Hematopoietic multipotent progenitor cell treated with erythropoietin and hydrocortisone succinate and interleukin-3 and kit ligand, for 17 days (in vitro differentiated cells): ENCODE measurements around the gene MKLN1.

Experiments
- DNase-seq: peaks from one replicate; pipeline ENCODE4 v3.0.0-alpha.2; 2015; ENCODE audit warnings: low spot score

The MKLN1 gene

DNA sequence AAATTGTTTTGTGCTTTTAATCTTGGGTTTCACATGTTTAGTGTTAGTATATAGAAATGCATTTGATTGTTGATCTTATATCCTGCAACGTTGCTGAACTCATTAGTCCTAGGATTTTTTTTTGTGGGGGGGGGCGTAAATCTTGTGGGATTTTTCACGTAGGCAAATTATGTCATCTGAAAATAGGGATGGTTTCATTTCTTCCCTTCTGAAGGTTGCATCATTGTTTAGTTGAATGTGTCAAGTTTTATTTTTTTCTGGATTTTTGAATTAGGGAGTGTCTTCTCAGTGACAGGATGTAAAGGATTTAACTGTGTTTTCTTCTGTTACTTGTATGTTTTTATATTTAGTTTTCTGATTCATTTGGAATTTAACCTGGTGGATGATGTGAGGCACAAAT, 26.7 kb downstream of the MKLN1 start:
- DNase-seq = no peak

DNA sequence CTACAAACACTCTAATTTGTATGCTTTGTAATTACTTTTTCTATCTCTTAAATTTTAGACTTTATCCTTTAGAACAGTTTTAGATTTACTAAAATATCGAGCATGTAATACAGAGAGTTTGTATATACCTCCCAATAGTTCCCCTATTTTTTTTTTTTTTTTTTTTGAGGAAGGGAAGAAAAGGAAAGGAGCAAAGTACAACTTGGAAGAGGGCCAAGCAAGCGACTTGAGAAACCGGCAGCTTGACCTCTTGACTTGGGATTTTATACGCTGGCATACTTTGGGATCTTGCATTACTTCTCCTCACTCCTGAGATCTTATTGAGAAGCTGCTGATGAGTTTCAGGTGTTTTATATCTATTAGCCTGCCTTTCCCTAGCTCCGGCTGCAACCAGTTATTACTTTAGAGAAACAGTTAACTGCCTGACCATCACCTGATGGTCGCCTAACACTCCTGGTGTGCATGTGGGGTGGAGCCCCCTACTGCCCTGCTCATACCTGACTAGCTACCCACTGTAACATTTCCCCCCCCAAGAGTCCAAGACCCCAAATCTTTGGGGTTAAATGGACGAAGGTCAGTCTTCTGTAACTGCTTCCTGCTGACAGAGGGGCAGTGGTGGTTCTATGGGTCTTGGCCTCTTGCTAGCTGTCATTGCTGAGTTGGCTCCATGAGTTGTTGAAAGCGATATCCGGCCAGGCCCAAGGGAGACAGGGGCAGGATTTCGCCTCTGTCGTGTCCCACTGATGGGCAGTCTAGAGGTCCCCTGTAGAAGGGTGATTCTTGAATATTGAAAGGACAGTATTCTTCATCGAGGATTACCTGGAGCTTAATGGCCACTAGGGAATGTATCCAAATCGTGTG, 28.5 kb downstream of the MKLN1 start:
- DNase-seq = peak; percentile 13

DNA sequence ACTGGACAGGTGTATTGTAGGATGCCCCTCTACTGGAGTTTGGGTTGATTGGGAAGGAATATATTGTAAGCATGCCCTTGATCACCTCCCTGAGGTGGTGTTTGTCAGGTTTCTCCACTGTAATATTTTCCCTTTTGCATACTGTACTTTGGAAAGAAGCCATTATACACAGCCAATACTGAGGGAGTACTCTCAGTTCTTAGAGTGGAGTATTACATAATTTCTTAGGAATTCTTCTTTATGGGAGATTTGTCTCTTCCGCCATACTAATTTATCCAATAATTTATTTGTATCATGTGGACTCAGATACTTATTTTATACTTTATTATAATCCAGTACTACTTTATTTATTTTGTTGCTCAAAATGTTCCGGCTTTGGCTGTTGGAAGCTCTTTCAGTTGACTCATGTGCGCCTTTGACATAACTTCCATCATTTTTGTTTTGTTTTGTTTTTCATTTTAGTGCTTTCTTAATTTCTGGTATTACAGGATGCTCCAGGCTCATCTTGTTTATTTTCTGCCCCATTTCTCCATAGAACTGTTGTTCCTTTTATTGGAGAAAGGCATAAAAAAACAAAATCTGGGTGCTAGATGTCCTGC, 29.7 kb downstream of the MKLN1 start:
- no peak for DNase-seq

DNA sequence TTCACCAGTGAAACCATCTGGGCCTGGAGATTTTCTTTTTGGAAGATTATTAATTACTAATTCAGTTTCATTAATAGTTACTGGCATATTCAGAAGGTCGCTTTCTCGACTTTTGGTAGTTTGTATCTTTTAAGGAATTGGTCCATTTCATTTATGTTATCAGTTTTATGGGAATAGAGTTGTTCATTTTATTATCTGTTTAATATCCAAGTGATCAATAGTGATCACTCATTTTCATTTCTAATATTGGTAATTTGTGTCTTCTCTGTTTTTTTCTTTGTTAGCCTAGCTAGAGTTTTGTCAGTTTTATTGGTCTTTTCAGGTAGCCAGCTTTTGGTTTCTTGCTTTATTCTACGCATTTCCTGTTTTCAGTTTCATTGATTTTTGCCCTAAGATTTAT, 31.0 kb downstream of the MKLN1 start:
- DNase-seq = no peak

- DNase-seq = no peak
Measured at GRCh38 chr7:131359136-131359776, 31.6 kb downstream of the MKLN1 start.

DNA sequence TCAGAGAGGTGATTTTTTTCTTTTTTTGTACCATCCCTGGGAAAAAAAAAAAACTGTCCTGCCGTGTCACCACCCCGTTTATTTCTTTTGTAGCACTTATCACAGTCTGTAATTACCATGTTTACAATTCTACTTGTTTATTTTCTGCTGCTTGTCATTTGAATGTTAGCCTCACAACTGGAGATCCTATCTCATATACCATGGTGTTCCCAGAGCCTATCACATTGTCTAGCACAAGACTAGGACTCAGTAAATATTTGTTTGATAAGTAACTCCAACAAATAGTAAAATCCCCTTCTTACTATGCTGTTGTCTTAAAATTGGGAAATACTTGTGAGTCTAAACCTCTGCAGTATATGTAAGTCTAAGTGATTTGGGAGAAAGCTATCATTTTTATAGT, 36.0 kb downstream of the MKLN1 start:
- DNase-seq = no peak

- DNase-seq = no peak
Measured at GRCh38 chr7:131364767-131365344, 37.2 kb downstream of the MKLN1 start.

- DNase-seq = no peak
Measured at GRCh38 chr7:131365838-131366237, 38.2 kb downstream of the MKLN1 start.

DNA sequence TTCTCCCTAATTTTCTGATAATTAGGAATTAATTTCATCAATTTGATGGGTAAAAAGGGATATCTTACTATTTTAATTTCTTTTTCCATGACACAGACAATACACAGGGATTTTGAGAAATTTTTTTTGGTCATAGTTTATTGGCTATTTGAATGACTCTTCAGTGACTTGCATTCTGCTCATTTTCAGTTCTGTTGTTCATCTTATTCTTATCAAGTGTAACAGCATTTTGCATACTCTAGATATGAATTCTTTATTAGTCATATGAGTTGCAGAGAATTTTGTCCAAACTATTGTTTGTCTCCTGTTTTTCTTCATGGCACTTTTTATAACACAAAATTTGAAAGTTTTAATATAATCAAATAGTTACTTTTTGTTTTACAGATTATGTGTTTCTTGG, 41.7 kb downstream of the MKLN1 start:
- DNase-seq = no peak

DNA sequence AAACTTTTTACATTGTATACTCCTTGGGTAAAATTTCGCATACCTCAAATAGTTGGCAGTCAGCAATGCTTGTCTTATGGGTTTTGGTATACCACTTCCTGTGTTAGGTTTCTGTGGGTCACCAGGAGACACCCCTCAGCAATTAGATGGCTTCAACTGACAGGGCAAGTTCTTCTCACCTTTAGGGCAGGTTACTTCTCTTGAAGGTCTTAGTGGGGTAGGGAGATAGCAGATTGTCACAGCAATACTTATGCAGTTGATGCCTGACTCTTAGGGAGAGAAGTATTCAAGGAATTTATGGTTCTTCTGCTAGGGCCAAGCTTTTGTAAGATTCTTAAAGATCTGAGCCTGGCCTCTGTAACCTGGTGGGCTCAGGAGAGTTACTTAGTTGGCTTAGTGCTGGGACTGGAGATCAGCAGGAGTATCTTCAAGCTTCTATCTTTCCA, 42.9 kb downstream of the MKLN1 start:
- DNase-seq = no peak

- no peak for DNase-seq
Measured at GRCh38 chr7:131371411-131371810, 43.7 kb downstream of the MKLN1 start.

- no peak for DNase-seq
Measured at GRCh38 chr7:131372554-131372953, 44.9 kb downstream of the MKLN1 start.

DNA sequence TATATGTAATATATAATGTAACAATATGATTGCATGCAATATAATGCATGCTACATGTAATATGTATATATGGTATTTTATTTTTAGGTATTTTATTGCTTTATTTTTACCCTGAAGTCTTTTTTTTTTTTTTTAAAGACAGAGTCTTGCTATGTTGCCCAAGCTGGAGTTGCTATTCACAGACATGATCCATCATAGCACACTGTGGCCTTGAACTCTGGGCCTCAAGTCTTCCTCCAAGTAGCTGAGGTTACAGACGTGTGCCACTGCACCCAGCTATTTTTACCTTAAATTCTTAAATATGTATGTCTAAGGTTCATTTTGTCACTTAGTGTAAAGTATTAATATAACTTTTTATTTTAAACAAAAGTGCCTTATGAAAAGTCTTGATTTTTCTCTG, 47.1 kb downstream of the MKLN1 start:
- DNase-seq = no peak

- no peak for DNase-seq
Measured at GRCh38 chr7:131381069-131381838, 53.6 kb downstream of the MKLN1 start.

GRCh38 chr7:131383417-131384285, 56.0 kb downstream of the MKLN1 start:
- DNase-seq = no peak

- no peak for DNase-seq
Measured at GRCh38 chr7:131384286-131384635, 56.6 kb downstream of the MKLN1 start.

DNA sequence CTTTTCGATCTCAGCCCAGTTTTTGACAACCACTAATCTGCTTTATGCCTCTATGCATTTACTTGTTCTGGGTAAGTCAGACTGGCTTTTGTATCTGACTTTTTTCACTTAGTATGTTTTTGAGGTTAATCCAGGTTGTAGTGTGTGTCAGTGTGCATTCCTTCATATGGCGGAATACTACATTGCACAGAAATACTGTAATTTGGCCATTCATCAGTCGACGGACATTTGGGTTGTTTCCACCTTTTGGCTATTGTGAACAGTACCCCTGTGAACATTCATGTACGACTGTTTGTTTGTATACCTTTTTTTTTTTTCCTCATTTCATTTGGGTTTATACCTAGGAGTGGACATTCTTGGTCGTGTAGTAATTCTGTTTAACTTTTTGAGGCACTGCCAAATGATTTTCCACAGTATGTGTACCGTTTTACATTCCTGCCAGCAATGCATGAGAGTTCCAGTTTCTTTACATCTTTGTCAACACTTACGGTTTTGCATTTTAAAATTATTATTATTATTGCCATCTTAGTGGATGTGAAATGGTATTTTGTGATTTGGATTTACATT, 57.4 kb downstream of the MKLN1 start:
- DNase-seq = no peak

- no peak for DNase-seq
Measured at GRCh38 chr7:131388126-131388525, 60.5 kb downstream of the MKLN1 start.

GRCh38 chr7:131390275-131390674, 62.6 kb downstream of the MKLN1 start:
- no peak for DNase-seq

- no peak for DNase-seq
Measured at GRCh38 chr7:131391145-131391544, 63.5 kb downstream of the MKLN1 start.

DNA sequence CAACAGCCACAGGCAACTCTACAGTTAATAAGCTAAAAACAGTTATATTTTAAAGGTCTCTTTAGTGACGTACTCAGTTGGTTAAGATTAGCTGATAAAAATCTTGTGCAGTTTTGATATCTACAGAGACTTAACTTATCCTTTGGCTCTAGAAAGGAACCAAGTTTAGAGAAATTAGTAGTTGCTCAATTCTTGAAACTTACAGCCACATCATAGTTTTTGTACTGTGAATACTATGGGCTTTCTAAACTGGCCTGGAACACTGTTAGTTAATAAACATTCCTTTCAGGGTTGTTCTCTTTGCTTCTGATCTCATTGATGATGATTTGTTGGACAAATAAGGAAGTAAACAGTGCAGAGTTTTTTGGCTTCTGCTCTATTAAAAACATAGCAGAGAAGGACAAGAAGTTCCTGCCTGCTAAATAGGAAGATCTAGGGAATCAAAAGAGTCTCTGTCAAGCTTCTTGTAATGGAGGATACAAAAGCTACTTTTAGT, 73.1 kb downstream of the MKLN1 start:
- DNase-seq = no peak
